Measurements from ENCODE around the gene GLIS1.

The GLIS1 gene

DNA sequence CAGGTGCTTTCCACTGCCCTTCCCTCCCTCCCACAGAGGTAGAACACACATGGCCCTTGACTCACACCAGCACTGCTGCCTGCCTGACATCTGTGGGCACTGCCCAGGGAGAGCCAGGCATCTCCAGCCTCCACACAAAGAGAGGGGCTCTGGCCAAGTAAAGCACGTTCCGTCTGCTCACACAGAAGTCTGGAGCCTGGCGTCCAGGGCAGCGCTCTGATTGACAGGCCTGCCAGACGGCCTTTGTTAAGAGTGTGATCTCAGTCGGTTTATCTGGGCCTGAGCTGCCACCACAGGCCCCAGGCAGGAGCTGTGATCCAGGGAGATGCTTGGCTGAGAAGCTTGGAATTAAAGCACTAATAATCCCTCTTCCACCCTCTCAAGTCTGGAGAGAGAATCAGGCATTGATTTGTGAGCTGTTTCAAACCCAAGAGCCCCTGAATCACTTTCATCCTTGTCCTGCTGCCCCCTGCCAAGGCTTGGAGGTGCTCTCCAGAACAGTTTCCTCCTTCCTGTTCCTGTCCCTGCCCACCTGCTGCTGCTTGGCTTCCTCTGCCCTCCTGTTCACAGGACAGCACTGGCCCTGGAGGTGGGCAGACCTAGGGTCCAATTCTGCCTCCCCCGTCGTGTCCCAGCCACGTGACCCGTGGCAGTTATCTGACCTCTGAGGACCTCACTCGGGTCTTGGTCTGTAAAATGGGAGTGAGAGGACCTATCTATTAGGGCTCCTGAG is 276.0 kb downstream of the GLIS1 start:
- in situ Hi-C loops (cut with HindIII; ENCODE audit: low pct_ligation_motif_present, low sequenced_read_pairs) = no loop called here
- no peak overlapping the region for H3K27ac ChIP-seq
- H3K4me3 ChIP-seq (ENCODE audit: low read depth, low read length) = no peak overlapping the region
- no peaks in the 10 kb centered on the region for H3K27me3 ChIP-seq (replicated peaks)
- TF ChIP-seq, protein P1, sequence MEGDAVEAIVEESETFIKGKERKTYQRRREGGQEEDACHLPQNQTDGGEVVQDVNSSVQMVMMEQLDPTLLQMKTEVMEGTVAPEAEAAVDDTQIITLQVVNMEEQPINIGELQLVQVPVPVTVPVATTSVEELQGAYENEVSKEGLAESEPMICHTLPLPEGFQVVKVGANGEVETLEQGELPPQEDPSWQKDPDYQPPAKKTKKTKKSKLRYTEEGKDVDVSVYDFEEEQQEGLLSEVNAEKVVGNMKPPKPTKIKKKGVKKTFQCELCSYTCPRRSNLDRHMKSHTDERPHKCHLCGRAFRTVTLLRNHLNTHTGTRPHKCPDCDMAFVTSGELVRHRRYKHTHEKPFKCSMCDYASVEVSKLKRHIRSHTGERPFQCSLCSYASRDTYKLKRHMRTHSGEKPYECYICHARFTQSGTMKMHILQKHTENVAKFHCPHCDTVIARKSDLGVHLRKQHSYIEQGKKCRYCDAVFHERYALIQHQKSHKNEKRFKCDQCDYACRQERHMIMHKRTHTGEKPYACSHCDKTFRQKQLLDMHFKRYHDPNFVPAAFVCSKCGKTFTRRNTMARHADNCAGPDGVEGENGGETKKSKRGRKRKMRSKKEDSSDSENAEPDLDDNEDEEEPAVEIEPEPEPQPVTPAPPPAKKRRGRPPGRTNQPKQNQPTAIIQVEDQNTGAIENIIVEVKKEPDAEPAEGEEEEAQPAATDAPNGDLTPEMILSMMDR (IDR thresholded peaks at IDR 0.05; ENCODE audit: low read depth, low read length, missing control alignments) = no peak
- DNase-seq = no peak
- no peaks in the 10 kb centered on the region for H3K36me3 ChIP-seq (replicated peaks)

DNA sequence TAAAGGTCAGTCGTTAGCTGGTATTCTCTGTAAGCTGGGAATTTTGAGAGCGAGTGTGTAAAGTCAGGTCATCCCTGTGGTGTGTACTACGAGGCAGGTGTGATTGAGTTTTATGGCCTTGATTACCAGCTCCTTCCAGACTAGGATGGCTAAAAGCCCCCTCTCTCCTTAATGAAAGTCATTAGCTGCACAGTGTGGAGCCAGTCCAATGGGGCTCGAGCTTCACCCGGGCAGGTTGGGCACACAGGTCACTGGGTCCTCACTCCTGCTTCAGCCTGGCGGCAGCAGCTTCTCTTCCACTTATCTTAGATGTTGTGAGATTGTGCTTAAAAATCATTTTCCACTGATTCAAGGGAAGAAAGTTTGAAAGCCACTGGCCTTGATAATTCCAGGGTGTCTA is 276.8 kb downstream of the GLIS1 start:
- DNase-seq = no peak
- Histone ChIP-seq H3K4me3 (ENCODE audit: low read depth, low read length) (no peak overlapping the region), H3K27ac (no peak overlapping the region), H3K27me3 (replicated peaks) (no peaks in the 10 kb centered on the region), H3K36me3 (replicated peaks) (no peaks in the 10 kb centered on the region)
- TF ChIP-seq, protein P1 (IDR thresholded peaks at IDR 0.05; ENCODE audit: low read depth, low read length, missing control alignments) = no peak
- in situ Hi-C loops (cut with HindIII; ENCODE audit: low pct_ligation_motif_present, low sequenced_read_pairs) = no loop called here

DNA sequence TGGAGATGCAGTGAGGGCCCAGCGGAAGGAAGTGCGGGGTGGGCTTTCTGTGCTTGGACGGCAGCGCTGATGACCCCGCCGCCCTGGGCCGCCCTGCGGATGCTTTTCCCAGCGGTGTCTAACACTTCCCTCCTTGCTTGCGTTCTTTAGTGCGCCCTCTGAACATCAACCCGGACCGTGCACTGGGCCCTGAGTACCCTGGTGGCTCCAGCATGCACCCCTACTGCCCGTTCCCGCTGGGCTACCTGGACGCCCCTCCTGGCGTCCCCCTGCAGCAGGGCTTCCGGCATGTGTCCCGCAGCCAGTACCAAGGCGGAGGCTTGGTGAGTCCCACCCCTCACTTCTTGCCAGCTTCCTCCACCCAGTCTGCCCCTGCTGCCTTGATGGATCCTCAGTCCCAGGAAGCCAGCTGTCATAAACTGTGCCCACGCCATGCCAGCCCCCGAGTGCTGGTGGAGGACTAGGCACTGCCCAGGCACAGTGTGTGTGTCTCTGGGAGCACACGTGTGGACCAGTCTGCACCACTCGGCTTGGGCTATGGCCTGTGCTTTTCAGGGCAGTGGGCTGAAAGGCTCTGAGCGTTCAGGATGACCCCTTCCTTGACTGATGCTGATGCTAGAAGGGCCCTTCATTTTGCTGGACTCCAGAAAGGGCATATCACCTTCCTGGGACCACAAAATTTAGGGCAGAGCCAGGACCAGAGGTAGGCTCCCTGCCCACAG is 277.5 kb downstream of the GLIS1 start:
- in situ Hi-C loops (cut with HindIII; ENCODE audit: low pct_ligation_motif_present, low sequenced_read_pairs) = no loop called here

DNA sequence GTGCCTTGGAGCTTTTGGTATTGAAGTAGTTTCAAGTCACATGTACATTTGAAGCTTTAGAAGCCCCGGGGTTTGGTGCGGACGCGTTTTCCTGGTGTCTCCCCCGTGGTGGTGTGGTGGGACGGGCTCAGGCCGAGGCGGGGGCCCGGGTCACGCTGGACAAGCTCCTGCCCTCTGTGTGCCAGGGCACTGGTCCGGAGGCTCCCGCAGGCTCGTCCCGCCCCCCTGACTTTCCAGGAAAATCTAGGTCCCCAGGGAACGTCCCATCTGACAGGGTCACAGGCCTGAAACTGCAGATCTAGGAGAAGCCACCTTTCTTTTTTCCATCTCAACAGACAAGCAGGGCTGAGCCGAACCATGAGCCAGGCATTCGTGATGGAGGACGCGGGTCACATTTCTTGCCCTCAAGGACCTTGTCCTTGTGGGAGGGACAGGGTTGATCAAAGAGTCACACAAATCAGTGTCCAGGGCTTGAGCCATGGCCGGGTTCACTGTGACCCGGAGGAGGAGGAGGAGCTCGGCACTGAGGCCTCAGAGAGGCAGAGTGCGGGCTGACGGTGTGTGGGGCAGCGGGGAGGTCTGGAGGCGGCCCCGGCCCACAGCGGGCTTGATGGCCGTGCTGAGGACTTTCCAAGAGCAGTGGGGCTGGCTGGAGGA is 278.2 kb downstream of the GLIS1 start:
- DNase-seq = no peak
- no peaks in the 10 kb centered on the region for H3K36me3 ChIP-seq (replicated peaks)
- no peaks in the 10 kb centered on the region for H3K27me3 ChIP-seq (replicated peaks)
- H3K27ac ChIP-seq = no peak overlapping the region
- TF ChIP-seq, protein P1 (IDR thresholded peaks at IDR 0.05; ENCODE audit: low read depth, low read length, missing control alignments) = no peak
- in situ Hi-C loops (cut with HindIII; ENCODE audit: low pct_ligation_motif_present, low sequenced_read_pairs) = no loop called here
- H3K4me3 ChIP-seq (ENCODE audit: low read depth, low read length) = no peak overlapping the region

More for the DNA sequence above, 277.5 kb downstream of the GLIS1 start:
- no peak overlapping the region for H3K4me3 ChIP-seq (ENCODE audit: low read depth, low read length)
- no peaks in the 10 kb centered on the region for H3K27me3 ChIP-seq (replicated peaks)
- TF ChIP-seq, protein P1 (IDR thresholded peaks at IDR 0.05; ENCODE audit: low read depth, low read length, missing control alignments) = no peak
- no peak for DNase-seq
- H3K27ac ChIP-seq = no peak overlapping the region
- H3K36me3 ChIP-seq (replicated peaks) = no peaks in the 10 kb centered on the region

DNA sequence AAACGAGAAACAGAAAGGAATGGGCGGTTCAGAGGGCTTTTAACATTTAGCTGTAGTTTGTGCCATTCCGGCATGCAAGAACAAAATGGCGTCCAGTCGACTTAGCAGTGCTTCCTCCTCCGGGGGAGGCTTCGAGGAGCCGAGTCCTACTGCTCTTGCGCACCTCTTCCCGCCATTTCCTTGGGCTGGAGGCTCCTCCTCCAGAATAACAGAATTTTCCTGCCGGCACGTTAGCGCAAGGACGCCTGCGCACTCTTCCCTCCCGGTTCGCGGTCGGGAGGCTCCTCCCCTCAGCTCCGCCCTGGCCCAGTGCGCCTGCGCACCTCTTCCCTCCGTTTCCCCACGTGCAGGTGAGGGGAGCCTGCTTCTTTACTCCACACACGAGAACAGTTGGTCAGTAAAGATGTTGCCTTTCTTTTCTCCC is 278.7 kb downstream of the GLIS1 start:
- no peak for DNase-seq
- Histone ChIP-seq H3K27ac (no peak overlapping the region), H3K4me3 (ENCODE audit: low read depth, low read length) (no peak overlapping the region), H3K36me3 (replicated peaks) (no peaks in the 10 kb centered on the region), H3K27me3 (replicated peaks) (no peaks in the 10 kb centered on the region)
- in situ Hi-C loops (cut with HindIII; ENCODE audit: low pct_ligation_motif_present, low sequenced_read_pairs) = no loop called here
- TF ChIP-seq, protein P1 (IDR thresholded peaks at IDR 0.05; ENCODE audit: low read depth, low read length, missing control alignments) = no peak
